Measurements from ENCODE around the gene TNRC18.

The TNRC18 gene

DNA sequence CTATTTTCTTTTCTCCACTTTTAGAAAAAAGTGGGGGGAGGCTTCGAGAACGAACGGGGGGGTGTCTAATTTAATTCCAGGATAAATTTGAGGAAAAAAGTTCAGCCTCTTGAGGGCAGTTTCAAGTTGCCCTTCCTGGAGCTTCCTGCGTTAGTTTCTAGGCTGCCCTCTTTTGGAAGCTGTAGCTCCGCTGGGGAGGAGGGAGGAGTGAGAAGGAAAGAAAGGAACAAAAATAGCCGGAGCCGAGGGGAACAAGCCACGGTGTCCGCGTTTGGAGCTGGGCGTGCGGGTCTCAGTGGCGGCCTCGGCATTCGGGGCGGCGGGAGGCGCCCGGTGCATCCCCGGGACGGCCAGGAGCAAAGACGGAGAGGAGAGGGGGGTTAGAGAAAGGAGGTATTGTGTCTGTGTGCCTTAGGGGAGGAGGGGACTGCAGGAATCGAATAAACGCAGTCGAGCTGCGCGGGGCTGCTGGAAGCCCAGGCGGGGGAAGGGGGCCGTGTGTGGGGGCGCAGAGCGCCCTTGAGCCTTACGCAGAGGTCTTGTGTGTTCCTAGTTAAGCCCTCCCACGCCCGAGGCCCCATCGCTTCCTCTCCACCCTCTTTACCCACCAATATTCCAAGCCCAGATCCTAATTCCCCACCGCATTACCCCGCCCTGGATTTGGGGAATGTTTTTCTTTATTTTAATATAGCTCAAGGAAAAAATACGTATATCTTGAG lies 2.0 kb upstream of the TNRC18 start:
- DNase-seq = no peak

DNA sequence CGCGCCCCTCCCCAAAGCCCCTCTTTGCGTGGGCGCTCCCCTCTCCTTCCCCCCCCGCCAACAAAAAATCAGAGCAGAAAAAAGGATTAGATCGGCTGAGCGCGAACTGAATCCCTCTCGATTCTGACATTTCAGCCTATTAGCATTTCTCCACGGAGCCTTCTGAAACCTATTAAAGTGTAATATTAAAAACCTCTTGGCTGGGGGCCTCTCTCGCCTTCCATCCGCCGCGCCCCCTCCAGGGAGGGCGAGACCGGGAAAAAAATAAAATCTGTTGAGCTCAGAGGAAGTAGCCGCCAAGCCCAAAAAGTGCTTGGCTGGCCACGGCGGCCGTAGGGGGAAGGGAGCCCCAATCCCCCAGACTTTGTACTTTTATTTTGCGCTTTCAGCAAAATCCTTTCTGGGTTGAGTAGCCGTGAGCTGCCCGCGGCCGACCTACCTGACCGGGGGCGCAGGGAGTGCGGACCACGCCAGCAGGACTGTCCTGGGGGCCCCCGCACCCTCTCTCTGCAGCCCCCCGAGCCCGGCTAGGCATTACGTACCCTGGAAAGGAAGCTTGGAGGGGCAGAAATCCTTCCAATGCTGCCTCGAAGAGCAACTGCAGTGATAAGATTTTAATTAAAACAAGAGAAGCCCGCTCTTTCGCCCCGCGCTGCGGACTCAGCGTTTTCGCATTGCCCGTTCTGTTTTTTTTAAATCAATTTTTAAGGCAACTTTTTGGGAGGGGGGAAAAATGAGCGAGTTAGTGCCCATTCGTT lies 1.3 kb upstream of the TNRC18 start:
- TF ChIP-seq EZH2 (IDR thresholded peaks at IDR 0.05; ENCODE audit: borderline replicate concordance, low read depth, low read length, severe bottlenecking) = peak; percentile 97
- TF ChIP-seq, protein P1, sequence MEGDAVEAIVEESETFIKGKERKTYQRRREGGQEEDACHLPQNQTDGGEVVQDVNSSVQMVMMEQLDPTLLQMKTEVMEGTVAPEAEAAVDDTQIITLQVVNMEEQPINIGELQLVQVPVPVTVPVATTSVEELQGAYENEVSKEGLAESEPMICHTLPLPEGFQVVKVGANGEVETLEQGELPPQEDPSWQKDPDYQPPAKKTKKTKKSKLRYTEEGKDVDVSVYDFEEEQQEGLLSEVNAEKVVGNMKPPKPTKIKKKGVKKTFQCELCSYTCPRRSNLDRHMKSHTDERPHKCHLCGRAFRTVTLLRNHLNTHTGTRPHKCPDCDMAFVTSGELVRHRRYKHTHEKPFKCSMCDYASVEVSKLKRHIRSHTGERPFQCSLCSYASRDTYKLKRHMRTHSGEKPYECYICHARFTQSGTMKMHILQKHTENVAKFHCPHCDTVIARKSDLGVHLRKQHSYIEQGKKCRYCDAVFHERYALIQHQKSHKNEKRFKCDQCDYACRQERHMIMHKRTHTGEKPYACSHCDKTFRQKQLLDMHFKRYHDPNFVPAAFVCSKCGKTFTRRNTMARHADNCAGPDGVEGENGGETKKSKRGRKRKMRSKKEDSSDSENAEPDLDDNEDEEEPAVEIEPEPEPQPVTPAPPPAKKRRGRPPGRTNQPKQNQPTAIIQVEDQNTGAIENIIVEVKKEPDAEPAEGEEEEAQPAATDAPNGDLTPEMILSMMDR (IDR thresholded peaks at IDR 0.05; ENCODE audit: borderline replicate concordance, extremely low read depth, low read length, poor library complexity, severe bottlenecking) = no peak
- peaks cover 48% of the 10 kb centered on the region for H4K20me1 ChIP-seq (ENCODE audit: insufficient read depth, low read length)
- H3K4me3 ChIP-seq (ENCODE audit: low read depth in 1 of 2, low read length in 2 of 2) = peak overlapping the region; percentile 28 to 57; a peak in 3 of 4 replicates
- peak overlapping the region; percentile 53 for H3K9ac ChIP-seq (ENCODE audit: low read depth, low read length)
- no peaks in the 10 kb centered on the region for H3K79me2 ChIP-seq (ENCODE audit: insufficient read depth, low read length)
- peak; percentile 19 for DNase-seq
- ATAC-seq (ENCODE audit: insufficient read depth, low read depth) = no peak
- no peak overlapping the region for H3K27ac ChIP-seq (ENCODE audit: low read length)
- peaks cover 98% of the 10 kb centered on the region for H3K27me3 ChIP-seq (ENCODE audit: insufficient read depth, low read length, poor library complexity)
- 0 out of 2 replicates have a peak overlapping the region, but pooled peaks have one; percentile 61 for H2AFZ ChIP-seq (ENCODE audit: low read depth, low read length)
- H3K4me1 ChIP-seq (ENCODE audit: insufficient read depth, low read length) = peaks cover 47% of the 10 kb centered on the region
- H3K36me3 ChIP-seq (ENCODE audit: insufficient read depth, low read length) = no peaks in the 10 kb centered on the region; the same call in 1 of the 2 replicates
- peak overlapping the region; percentile 81 for H3K4me2 ChIP-seq (ENCODE audit: insufficient read depth, low read length)
- H3K9me3 ChIP-seq (ENCODE audit: insufficient read depth, low read length, severe bottlenecking) = no peaks in the 10 kb centered on the region

More for the DNA sequence above, 2.0 kb upstream of the TNRC18 start:
- ATAC-seq (ENCODE audit: insufficient read depth, low read depth) = no peak
- Histone ChIP-seq H3K9ac (ENCODE audit: low read depth, low read length) (no peak overlapping the region), H3K27me3 (ENCODE audit: insufficient read depth, low read length, poor library complexity) (peaks cover 98% of the 10 kb centered on the region), H3K27ac (ENCODE audit: low read length) (no peak overlapping the region), H3K36me3 (ENCODE audit: insufficient read depth, low read length) (no peaks in the 10 kb centered on the region; the same call in 1 of the 2 replicates), H3K79me2 (ENCODE audit: insufficient read depth, low read length) (no peaks in the 10 kb centered on the region), H3K4me3 (ENCODE audit: low read depth in 1 of 2, low read length in 2 of 2) (no peak overlapping the region), H4K20me1 (ENCODE audit: insufficient read depth, low read length) (peaks cover 46% of the 10 kb centered on the region), H3K4me2 (ENCODE audit: insufficient read depth, low read length) (peak overlapping the region; percentile 81), H3K4me1 (ENCODE audit: insufficient read depth, low read length) (peaks cover 41% of the 10 kb centered on the region), H2AFZ (ENCODE audit: low read depth, low read length) (no peak overlapping the region), H3K9me3 (ENCODE audit: insufficient read depth, low read length, severe bottlenecking) (no peaks in the 10 kb centered on the region)
- TF ChIP-seq, protein P1 (IDR thresholded peaks at IDR 0.05; ENCODE audit: borderline replicate concordance, extremely low read depth, low read length, poor library complexity, severe bottlenecking) = no peak
- peak; percentile 16 for TF ChIP-seq EZH2 (IDR thresholded peaks at IDR 0.05; ENCODE audit: borderline replicate concordance, low read depth, low read length, severe bottlenecking)

DNA sequence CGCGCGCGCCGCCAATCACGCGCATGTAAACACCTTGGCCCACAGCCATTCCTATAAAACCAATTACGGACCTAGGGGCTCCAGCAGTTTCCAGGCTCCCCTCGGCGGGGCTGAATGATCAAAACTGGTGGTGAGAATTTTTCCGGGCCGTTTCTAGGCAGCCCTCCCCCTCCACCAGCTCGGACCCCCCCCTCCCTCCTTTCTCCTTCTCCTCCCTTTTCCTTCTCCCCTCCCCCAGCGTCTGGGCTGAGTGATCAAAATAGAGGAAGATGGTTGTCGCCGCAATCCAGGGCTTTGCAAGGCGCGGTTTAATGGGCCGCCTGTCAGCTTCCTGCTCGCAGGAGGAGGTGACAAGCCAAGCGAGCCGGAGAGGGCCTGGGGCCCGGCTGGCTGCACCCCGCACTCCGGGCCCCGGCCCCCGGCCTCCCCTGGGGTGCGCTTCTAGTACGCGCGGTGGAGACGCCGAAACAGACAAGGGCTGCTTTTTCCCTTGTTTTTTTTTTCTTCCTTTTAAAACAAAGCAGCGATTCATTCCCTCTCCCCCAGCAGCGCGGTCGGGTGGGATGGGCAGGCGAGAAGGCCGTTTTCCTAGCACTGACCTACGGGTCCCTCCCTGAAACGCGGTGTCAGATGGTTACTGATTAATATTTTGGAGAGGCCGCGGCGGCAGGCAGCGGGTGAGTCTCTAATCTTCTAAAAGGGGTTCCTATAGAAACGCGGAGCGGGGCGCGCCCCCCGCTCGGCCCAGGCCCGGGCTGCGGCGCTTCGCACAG lies 528 bp upstream of the TNRC18 start:
- ATAC-seq (ENCODE audit: insufficient read depth, low read depth) (peak; percentile 73), DNase-seq (peak; percentile 92)
- peaks cover 50% of the 10 kb centered on the region for H4K20me1 ChIP-seq (ENCODE audit: insufficient read depth, low read length)
- H3K79me2 ChIP-seq (ENCODE audit: insufficient read depth, low read length) = no peaks in the 10 kb centered on the region
- no peaks in the 10 kb centered on the region; the same call in 1 of the 2 replicates for H3K36me3 ChIP-seq (ENCODE audit: insufficient read depth, low read length)
- peak overlapping the region; percentile 53 for H3K9ac ChIP-seq (ENCODE audit: low read depth, low read length)
- H2AFZ ChIP-seq (ENCODE audit: low read depth, low read length) = peak overlapping the region; percentile 61
- H3K4me1 ChIP-seq (ENCODE audit: insufficient read depth, low read length) = peaks cover 47% of the 10 kb centered on the region
- H3K4me3 ChIP-seq (ENCODE audit: low read depth in 1 of 2, low read length in 2 of 2) = peak overlapping the region; percentile 28 to 57; a peak in 3 of 4 replicates
- H3K27me3 ChIP-seq (ENCODE audit: insufficient read depth, low read length, poor library complexity) = peaks cover 97% of the 10 kb centered on the region
- peak overlapping the region; percentile 81 for H3K4me2 ChIP-seq (ENCODE audit: insufficient read depth, low read length)
- TF ChIP-seq, protein P1 (IDR thresholded peaks at IDR 0.05; ENCODE audit: borderline replicate concordance, extremely low read depth, low read length, poor library complexity, severe bottlenecking) = no peak
- TF ChIP-seq EZH2 (IDR thresholded peaks at IDR 0.05; ENCODE audit: borderline replicate concordance, low read depth, low read length, severe bottlenecking) = peak; percentile 64
- H3K9me3 ChIP-seq (ENCODE audit: insufficient read depth, low read length, severe bottlenecking) = no peaks in the 10 kb centered on the region
- H3K27ac ChIP-seq (ENCODE audit: low read length) = no peak overlapping the region

Measured in DND-41 (cell line).